KOPT-K1 (cell line): Measurements from ENCODE around the gene SETD3.
"Not testable (repeated sequence)": the region's sequence is repeated elsewhere in the genome, so short reads cannot be mapped to it uniquely, and the experiment has no call there.

Experiments used
- H3K27ac ChIP-seq: fragments of 200-600 bp; sonication (generic); 2 replicates; pipeline ENCODE4 v1.5.1; 2016; ENCODE audit warnings: antibody characterized with exemption, mild to moderate bottlenecking, low read depth, low read length; ENCODE audit not compliant: poor library complexity, severe bottlenecking
- H3K36me3 ChIP-seq: fragments of 200-600 bp; sonication (generic); 2 replicates; pipeline ENCODE4 v1.5.1; 2017; ENCODE audit warnings: antibody characterized with exemption, mild to moderate bottlenecking, low read length, moderate library complexity; ENCODE audit not compliant: insufficient read depth
- H3K9me3 ChIP-seq: fragments of 200-600 bp; sonication (generic); 2 replicates; pipeline ENCODE4 v1.5.1; 2017; ENCODE audit warnings: antibody characterized with exemption, low read length, mild to moderate bottlenecking; ENCODE audit not compliant: insufficient read depth, poor library complexity, severe bottlenecking

SETD3 gene

GRCh38 chr14:99350751-99351150 is 129.9 kb downstream of the SETD3 start:
- Histone ChIP-seq H3K27ac (no peak overlapping the region), H3K36me3 (no peaks in the 10 kb centered on the region)

GRCh38 chr14:99349721-99350495 is 130.8 kb downstream of the SETD3 start:
- no peaks in the 10 kb centered on the region for H3K9me3 ChIP-seq
- H3K27ac ChIP-seq, result no peak overlapping the region
- H3K36me3 ChIP-seq, result no peaks in the 10 kb centered on the region

More at GRCh38 chr14:99350751-99351150, 129.9 kb downstream of the SETD3 start:
- H3K9me3 ChIP-seq, result no peaks in the 10 kb centered on the region

GRCh38 chr14:99348816-99349614 is 131.6 kb downstream of the SETD3 start:
- Histone ChIP-seq H3K27ac (no peak overlapping the region), H3K36me3 (no peaks in the 10 kb centered on the region), H3K9me3 (no peaks in the 10 kb centered on the region)

- H3K9me3 ChIP-seq, H3K36me3 ChIP-seq, H3K27ac ChIP-seq: not testable (repeated sequence)
Observed at GRCh38 chr14:99348231-99348630, 132.4 kb downstream of the SETD3 start.
